ENCODE results near the gene TBX1. TPM values are rescaled to one million over a fixed set of nuclear protein-coding genes. Genes with fewer than 3 reads are reported as not detected.

TBX1 gene
- total RNA-seq, 1 donor from 2014 or later = not detected

GRCh38 chr22:19767427-19768341 lies 7.1 kb downstream of the TBX1 start:
- DNase-seq (ENCODE audit: low read depth) = no peak
- H3K4me3 ChIP-seq (ENCODE audit: low read depth, low read length) = no peak overlapping the region
- no peak for TF ChIP-seq CTCF (conservative IDR thresholded peaks at IDR 0.05; ENCODE audit: low read depth, low read length)

GRCh38 chr22:19769393-19769715 lies 8.8 kb downstream of the TBX1 start:
- no peak for TF ChIP-seq CTCF (conservative IDR thresholded peaks at IDR 0.05; ENCODE audit: low read depth, low read length)
- DNase-seq (ENCODE audit: low read depth) = no peak
- H3K4me3 ChIP-seq (ENCODE audit: low read depth, low read length) = no peak overlapping the region

- H3K4me3 ChIP-seq (ENCODE audit: low read depth, low read length) = no peak overlapping the region
- DNase-seq (ENCODE audit: low read depth) = no peak
- no peak for TF ChIP-seq CTCF (conservative IDR thresholded peaks at IDR 0.05; ENCODE audit: low read depth, low read length)
Observed at GRCh38 chr22:19770349-19771220, 10.0 kb downstream of the TBX1 start.

GRCh38 chr22:19772422-19772672 lies 11.8 kb downstream of the TBX1 start:
- no peak overlapping the region for H3K4me3 ChIP-seq (ENCODE audit: low read depth, low read length)
- no peak for TF ChIP-seq CTCF (conservative IDR thresholded peaks at IDR 0.05; ENCODE audit: low read depth, low read length)
- no peak for DNase-seq (ENCODE audit: low read depth)

- H3K4me3 ChIP-seq (ENCODE audit: low read depth, low read length) = no peak overlapping the region
- DNase-seq (ENCODE audit: low read depth) = no peak
- TF ChIP-seq CTCF (conservative IDR thresholded peaks at IDR 0.05; ENCODE audit: low read depth, low read length) = no peak
Observed at GRCh38 chr22:19772673-19773469, 12.3 kb downstream of the TBX1 start.

- no peak for TF ChIP-seq CTCF (conservative IDR thresholded peaks at IDR 0.05; ENCODE audit: low read depth, low read length)
- DNase-seq (ENCODE audit: low read depth) = no peak
- H3K4me3 ChIP-seq (ENCODE audit: low read depth, low read length) = no peak overlapping the region
Observed at GRCh38 chr22:19773470-19774040, 13.0 kb downstream of the TBX1 start.
